Activated naive CD4-positive, alpha-beta T cell treated with anti-CD3 and anti-CD28 coated beads for 36 hours (primary cell): ENCODE results near the gene PROSER2. TPM values are rescaled to one million over a fixed set of nuclear protein-coding genes. Genes with fewer than 3 reads are reported as not detected.
"Not testable (repeated sequence)": the region's sequence is repeated elsewhere in the genome, so short reads cannot be mapped to it uniquely, and the experiment has no call there.

Source experiments
- CTCF ChIA-PET: fragments of 350-600 bp; sonication (Branson Sonifier 250); formaldehyde crosslinking; loops from one replicate; lab custom pipeline; 2021; ENCODE audit warnings: antibody characterized with exemption; lab: Charles Lee
- DNase-seq: peaks from one replicate; pipeline ENCODE4 v3.0.0-alpha.2; 2020
- H3K27ac Mint-ChIP-seq: one replicate; pipeline ENCODE4 v1.8.0; 2021; ENCODE audit warnings: mild to moderate bottlenecking, mixed read lengths
- H3K27me3 Mint-ChIP-seq: one replicate; pipeline ENCODE4 v1.8.0; 2021; ENCODE audit warnings: low read depth, mixed read lengths
- H3K36me3 Mint-ChIP-seq: one replicate; pipeline ENCODE4 v1.8.0; 2021; ENCODE audit warnings: low read depth, mixed read lengths
- H3K4me1 Mint-ChIP-seq: one replicate; pipeline ENCODE4 v1.8.0; 2021; ENCODE audit warnings: low read depth, mixed read lengths
- H3K4me3 Mint-ChIP-seq: one replicate; pipeline ENCODE4 v1.8.0; 2021; ENCODE audit warnings: mild to moderate bottlenecking, moderate library complexity, mixed read lengths
- H3K9me3 Mint-ChIP-seq: one replicate; pipeline ENCODE4 v1.8.0; 2021; ENCODE audit warnings: mixed read lengths
- intact Hi-C: fragments of 100-400 bp; cut with micrococcal nuclease; formaldehyde crosslinking; loops from one replicate; pipeline ENCODE4 v1.15.1; 2023
- total RNA-seq, 2 experiments: library from RNA; stranded (reverse); gene quantifications; one replicate each; pipeline ENCODE4 v1.2.3, GENCODE V29; 2021

Gene PROSER2
- total RNA-seq, 2 experiments from 2014 or later = 0.57 to 0.83 TPM

DNA sequence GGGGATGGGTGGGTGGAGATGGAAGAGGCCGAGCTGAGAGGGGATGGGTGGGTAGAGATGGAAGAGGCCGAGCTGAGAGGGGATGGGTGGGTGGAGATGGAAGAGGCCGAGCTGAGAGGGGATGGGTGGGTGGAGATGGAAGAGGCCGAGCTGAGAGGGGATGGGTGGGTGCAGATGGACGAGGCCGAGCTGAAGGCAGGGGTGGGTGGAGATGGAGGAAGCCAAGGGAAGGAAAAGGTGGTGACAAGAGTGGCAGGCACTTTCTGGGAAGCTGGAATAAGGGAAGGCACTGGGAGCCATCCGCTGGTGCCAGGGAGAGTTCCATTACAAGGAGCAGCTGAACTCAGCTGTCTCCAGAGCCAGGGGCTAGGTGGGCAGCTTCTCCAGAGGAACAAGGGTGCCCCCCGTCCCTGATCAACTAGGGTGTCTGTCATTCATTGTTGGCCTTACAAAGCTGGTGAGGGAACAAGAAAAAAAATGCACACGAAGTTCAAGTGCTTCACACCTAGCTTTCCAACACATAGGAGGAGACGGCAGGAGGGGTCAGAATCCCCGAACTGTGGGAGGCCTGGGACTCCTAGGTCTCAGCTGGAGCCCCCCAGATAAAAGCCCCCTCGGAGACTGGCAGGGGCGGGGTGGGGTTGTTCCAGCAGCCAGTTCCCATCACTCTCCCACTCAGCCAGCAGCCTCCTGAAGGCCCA is 62.4 kb downstream of the PROSER2 start:
- H3K4me3 Mint-ChIP-seq = no peak overlapping the region
- no peak for DNase-seq
- no peak overlapping the region for H3K27ac Mint-ChIP-seq

DNA sequence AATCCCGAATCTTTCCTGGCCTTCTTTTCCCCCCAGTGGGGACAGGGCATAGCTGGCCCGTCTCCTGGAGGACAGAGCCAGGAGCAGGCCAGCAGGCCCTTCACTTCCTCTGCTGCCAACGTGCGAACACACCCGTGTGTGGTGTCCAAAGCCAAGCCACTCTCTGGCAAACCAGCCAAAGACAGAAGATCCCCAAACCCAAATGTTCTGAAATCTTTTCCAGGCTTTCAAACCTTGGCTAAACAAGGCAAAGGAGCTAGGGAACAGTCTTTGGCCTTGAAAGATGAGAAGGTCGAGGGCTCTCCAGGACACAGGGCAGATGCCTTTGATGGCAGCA is 63.0 kb downstream of the PROSER2 start:
- Mint-ChIP-seq H3K4me1 (no peaks in the 10 kb centered on the region), H3K4me3 (no peak overlapping the region), H3K27me3 (no peaks in the 10 kb centered on the region), H3K27ac (no peak overlapping the region), H3K9me3 (no peaks in the 10 kb centered on the region), H3K36me3 (no peaks in the 10 kb centered on the region)
- no peak for DNase-seq
- intact Hi-C loops = no loop called here
- CTCF ChIA-PET = no interaction called here

More for the DNA sequence above, 62.4 kb downstream of the PROSER2 start:
- no peaks in the 10 kb centered on the region for H3K9me3 Mint-ChIP-seq
- intact Hi-C loops = no loop called here
- H3K27me3 Mint-ChIP-seq = no peaks in the 10 kb centered on the region
- CTCF ChIA-PET = interaction anchor here (0.6 kb wide), 1 partner anchor 196 kb away, joined by 3 read pairs; no protein-coding TSS in a partner anchor
- no peaks in the 10 kb centered on the region for H3K36me3 Mint-ChIP-seq
- H3K4me1 Mint-ChIP-seq = no peaks in the 10 kb centered on the region

DNA sequence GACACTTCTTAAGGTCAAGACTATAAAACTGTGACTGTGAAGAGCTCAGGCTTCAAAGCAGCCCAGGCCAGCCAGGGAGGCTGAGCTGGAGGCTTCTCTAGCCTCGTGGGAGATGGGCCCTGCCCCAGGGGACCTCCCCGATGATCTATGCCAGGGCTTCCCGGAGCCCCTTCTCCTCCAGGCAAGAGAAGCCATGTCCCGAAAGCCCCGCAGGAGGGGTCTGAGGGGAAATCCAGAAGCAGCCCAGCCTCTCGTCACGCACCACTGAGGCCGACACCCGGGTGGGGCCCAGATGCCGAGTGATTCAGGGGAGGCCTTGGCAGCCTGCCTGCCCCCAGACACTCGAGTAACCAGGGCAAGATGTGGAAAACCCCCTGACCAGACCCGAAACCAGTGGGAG is 63.7 kb downstream of the PROSER2 start:
- no peaks in the 10 kb centered on the region for H3K4me1 Mint-ChIP-seq
- no peak for DNase-seq
- no peaks in the 10 kb centered on the region for H3K9me3 Mint-ChIP-seq
- intact Hi-C loops = no loop called here
- CTCF ChIA-PET = no interaction called here
- H3K27me3 Mint-ChIP-seq = no peaks in the 10 kb centered on the region
- H3K36me3 Mint-ChIP-seq = no peaks in the 10 kb centered on the region
- no peak overlapping the region for H3K4me3 Mint-ChIP-seq
- H3K27ac Mint-ChIP-seq = no peak overlapping the region

DNA sequence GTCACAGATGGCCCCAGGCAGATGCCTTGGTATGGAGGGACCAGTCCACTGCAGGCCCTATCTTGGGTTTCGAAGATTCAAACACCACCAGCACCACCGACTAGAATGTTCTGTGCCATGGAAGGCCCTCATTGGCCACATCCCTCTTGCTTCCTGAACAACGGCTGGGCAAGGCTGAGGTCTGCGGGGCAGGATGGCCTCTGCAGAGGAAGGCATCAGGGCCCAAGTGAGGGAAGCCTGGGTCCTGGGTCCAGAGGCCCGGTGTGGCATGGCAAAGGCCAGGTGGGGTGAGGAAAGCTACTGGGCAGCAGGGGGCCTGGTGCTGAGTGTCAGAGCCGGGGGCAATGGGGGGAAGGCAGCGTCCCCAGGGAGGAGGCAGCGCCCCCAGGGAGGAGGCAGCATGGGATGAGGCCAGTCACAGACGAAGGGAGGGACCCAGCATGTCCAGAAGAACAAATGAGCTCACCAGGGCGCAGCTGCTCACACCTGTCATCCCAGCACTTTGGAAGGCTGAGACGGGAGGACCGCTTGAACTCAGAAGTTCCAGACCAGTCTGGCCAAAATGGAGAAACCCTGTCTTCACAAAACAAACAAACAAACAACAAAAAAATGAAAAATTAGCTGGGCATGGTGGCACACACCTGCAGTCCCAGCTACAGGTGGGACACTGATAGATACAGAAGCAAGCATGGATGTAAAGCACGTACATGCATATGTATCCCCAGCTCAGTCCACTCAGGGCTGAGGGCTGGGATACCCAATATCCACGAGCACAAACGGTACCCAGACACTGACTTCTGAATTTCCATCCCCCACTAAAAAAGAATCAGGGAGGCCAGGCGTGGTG is 64.4 kb downstream of the PROSER2 start:
- no peak overlapping the region for H3K4me3 Mint-ChIP-seq
- CTCF ChIA-PET = no interaction called here
- intact Hi-C loops = no loop called here
- no peaks in the 10 kb centered on the region for H3K36me3 Mint-ChIP-seq
- no peak overlapping the region for H3K27ac Mint-ChIP-seq
- H3K4me1 Mint-ChIP-seq = no peaks in the 10 kb centered on the region
- DNase-seq = no peak
- H3K9me3 Mint-ChIP-seq = no peaks in the 10 kb centered on the region
- no peaks in the 10 kb centered on the region for H3K27me3 Mint-ChIP-seq

DNA sequence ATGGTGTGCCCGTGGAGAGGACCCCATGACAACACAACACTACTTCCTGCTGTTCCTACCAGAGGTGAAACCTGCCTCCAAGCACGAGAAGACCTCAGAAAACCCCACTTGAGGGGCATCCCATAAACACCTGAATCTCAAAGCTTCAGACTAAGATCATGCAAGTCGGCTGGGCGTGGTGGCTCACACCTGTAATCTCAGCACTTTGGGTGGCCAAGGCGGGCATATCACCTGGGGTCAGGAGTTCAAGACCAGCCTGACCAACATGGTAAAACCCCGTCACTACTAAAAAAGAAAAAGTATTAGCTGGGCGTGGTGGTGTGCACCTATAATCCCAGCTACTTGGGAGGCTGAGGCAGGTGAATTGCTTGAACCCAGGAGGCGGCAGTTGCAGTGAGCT is 66.1 kb downstream of the PROSER2 start:
- H3K4me3 Mint-ChIP-seq, DNase-seq, H3K4me1 Mint-ChIP-seq, H3K36me3 Mint-ChIP-seq, H3K9me3 Mint-ChIP-seq, H3K27ac Mint-ChIP-seq, intact Hi-C loops, H3K27me3 Mint-ChIP-seq, CTCF ChIA-PET: not testable (repeated sequence)

DNA sequence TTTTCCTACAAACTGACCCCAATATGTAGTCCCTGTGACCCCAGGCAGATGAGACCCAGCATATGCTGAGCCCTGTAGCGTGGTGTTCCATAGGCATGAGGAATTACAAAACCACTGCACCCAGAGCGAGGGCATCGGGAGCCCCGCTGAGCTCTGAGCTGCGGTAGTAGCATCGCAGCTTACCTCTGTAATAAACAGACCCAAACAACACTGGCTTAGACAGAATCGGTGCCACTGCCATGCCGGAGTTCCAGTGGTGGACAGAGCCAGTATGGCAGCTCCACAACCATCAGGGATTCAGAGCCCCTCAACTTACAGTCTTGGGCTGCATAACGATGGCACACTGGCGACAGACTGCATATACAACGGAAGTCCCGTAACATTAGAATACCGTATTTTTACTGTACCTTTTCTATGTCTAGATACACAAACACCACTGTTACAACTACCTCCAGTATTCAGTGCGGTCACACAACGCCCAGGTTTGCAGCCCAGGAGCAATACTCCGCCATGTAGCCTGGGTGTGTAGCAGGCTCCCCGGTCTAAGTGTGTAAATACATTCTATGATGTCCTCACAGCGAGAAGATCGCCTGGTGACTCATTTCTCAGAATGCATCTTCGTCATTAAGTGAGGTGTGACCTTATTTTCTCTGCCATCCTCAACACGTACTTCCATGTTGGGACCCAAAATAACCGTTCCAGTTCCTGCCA is 68.8 kb downstream of the PROSER2 start:
- H3K9me3 Mint-ChIP-seq = no peaks in the 10 kb centered on the region
- CTCF ChIA-PET = interaction anchor here (0.7 kb wide), 1 partner anchor 110 kb away, joined by 3 read pairs; no protein-coding TSS in a partner anchor
- no peaks in the 10 kb centered on the region for H3K27me3 Mint-ChIP-seq
- no peaks in the 10 kb centered on the region for H3K36me3 Mint-ChIP-seq
- intact Hi-C loops = no loop called here
- no peak overlapping the region for H3K27ac Mint-ChIP-seq
- no peak overlapping the region for H3K4me3 Mint-ChIP-seq
- DNase-seq = no peak
- no peaks in the 10 kb centered on the region for H3K4me1 Mint-ChIP-seq

DNA sequence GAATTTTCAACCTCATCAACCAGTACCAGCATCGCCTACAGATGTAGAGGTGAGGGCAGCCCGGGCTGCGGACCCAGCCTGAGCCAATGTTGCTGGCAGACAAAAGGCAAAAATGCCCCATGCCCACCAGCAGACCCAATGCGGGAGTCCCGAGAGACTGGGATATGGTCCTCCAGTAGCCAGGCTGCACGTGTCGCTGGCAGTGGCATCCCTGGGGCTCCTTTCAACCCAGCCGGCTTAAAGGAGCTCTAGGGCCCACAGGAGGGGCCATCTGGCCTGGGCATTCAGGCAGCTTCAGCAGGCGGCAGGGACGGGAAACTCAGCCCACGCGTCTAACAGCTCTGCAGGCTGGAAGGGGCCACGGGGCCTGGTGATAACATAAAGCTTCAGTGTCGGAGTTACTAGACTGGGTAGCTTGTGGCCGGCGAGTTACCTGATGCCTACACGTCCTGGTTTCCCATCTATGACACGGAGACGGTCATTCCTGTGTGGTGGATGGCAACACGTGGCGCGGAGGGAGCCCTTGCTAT is 70.7 kb downstream of the PROSER2 start:
- DNase-seq = no peak
- Mint-ChIP-seq H3K36me3 (no peaks in the 10 kb centered on the region), H3K27ac (no peak overlapping the region), H3K27me3 (no peaks in the 10 kb centered on the region), H3K4me3 (no peak overlapping the region), H3K9me3 (no peaks in the 10 kb centered on the region), H3K4me1 (no peaks in the 10 kb centered on the region)
- CTCF ChIA-PET = no interaction called here
- intact Hi-C loops = no loop called here

DNA sequence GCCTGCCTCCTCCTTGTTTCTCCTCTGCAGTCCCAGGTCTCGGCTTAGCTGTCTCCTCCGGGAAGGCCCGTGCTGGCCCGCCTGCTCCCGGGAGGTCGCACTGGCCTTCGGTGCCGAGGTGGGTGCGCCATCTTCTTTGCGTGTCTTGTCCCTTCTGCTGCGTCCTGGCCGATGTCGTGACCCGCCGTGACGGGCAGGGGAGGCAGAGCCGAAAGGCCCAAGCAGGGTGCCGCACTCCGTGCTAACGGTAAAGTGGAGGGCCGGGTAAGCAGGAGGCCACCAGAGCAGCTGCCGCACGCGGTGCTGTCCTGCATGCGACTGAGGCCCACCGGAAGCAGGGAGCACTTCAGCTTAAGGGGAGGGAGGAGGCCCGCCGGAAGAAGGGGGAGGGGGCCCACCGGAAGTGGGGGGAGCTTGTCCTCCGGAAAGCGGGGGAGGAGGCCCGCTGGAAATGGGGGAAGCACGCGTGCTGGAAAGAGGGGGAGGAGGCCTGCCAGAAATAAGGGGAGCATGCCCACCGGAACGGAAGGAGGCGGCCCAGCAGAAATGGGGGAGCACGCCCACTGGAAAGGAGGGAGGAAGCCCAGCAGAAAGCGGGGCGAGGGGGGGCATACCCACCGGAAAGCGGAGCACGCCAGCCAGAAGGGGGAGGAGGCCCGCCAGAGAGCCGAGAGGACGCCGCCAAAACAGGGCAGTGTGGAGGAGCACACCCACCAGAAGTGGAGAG is 71.4 kb downstream of the PROSER2 start:
- Mint-ChIP-seq H3K4me3 (no peak overlapping the region), H3K36me3 (no peaks in the 10 kb centered on the region), H3K4me1 (no peaks in the 10 kb centered on the region), H3K27ac (no peak overlapping the region), H3K9me3 (no peaks in the 10 kb centered on the region), H3K27me3 (no peaks in the 10 kb centered on the region)
- no peak for DNase-seq
- intact Hi-C loops = no loop called here
- CTCF ChIA-PET = no interaction called here

DNA sequence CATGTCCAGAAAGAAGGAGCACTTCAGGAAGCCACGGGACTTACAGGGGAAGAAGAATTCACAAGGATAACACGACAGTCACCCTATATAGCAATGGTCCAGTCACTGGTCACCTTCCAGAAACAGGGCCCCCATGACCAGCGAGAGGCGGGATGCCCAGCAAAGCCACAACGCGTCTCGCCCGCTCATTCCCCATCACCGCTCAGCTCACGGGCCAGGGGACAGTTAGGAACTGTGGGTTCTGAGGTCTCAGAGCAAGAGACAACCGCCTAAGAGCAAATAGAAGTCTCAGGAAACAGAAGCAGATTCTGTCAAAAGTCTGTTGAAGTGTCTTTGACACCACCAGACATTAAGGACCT is 71.9 kb downstream of the PROSER2 start:
- no peak overlapping the region for H3K4me3 Mint-ChIP-seq
- H3K9me3 Mint-ChIP-seq = no peaks in the 10 kb centered on the region
- intact Hi-C loops = no loop called here
- no peaks in the 10 kb centered on the region for H3K27me3 Mint-ChIP-seq
- H3K4me1 Mint-ChIP-seq = no peaks in the 10 kb centered on the region
- H3K36me3 Mint-ChIP-seq = no peaks in the 10 kb centered on the region
- no peak for DNase-seq
- H3K27ac Mint-ChIP-seq = no peak overlapping the region
- CTCF ChIA-PET = no interaction called here

DNA sequence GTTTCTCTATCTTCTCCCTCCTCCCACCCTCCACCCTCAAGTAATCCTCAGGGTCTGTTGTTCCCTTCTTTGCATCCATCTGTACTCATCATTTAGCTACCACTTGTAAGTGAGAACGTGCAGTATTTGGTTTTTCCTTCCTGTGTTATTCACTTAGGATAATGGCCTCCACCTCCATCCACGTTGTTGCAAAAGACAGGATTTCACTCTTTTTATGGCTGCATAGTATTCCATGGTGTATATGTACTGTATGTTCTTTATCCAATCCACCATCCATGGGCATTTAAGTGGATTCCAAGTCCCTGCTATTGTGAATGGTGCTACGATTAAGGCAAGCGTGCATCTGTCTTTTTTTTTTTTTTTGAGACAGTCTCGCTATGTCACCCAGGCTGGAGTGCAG is 72.4 kb downstream of the PROSER2 start:
- Mint-ChIP-seq H3K4me3 (no peak overlapping the region), H3K27me3 (no peaks in the 10 kb centered on the region), H3K27ac (no peak overlapping the region), H3K36me3 (no peaks in the 10 kb centered on the region), H3K9me3 (no peaks in the 10 kb centered on the region), H3K4me1 (no peaks in the 10 kb centered on the region)
- intact Hi-C loops = no loop called here
- DNase-seq = no peak
- CTCF ChIA-PET = no interaction called here

DNA sequence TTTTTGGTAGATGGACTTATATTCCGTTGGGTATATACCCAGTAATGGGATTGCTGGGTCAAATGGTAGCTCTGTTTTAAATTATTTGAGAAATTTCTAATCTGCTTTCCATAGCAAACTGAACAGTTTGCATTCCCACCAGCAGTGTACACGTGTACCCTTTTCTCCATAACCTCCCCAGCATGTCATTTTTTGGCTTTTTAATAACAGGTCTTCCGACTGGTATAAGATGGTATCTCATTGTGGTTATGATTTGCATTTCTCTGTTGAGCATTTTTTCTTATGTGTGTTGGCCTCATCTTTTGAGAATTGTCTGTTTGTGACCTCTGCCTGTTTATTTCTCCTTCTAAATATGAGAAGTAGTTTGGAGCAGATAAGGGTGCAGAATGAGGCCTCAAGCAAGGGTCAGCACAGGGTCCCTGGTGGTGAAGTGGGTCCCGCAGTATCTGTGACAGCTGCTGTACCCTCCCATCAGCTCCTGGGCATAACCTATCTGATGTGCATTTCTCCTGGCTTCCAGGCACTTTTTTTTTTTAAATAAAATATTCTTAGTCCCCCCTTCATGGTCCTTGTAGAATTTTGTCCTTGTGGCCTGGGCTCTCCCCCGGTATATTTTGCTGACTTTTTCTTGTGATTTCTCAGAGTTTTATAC is 73.5 kb downstream of the PROSER2 start:
- no peak for DNase-seq
- CTCF ChIA-PET = no interaction called here
- Mint-ChIP-seq H3K27ac (no peak overlapping the region), H3K4me1 (no peaks in the 10 kb centered on the region), H3K4me3 (no peak overlapping the region), H3K36me3 (no peaks in the 10 kb centered on the region), H3K27me3 (no peaks in the 10 kb centered on the region), H3K9me3 (no peaks in the 10 kb centered on the region)
- intact Hi-C loops = no loop called here

DNA sequence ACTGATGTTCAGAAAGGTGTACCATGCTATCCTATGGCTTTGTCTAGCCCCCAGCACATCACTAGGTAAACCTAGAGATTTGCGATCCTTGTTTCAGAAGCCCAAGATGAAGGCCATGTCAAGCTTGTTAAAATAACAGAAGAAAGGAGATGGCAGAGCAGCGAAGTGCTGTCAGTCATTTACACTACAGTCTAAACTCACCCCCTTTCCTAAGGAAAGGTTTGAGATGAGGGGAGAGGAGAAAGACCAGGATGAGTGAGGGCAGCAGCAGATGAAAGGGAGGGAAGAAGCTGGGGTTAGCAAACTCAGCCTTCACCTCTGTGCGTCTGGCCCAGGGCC is 74.8 kb downstream of the PROSER2 start:
- Mint-ChIP-seq H3K4me1 (no peaks in the 10 kb centered on the region), H3K27me3 (no peaks in the 10 kb centered on the region), H3K27ac (no peak overlapping the region), H3K9me3 (no peaks in the 10 kb centered on the region), H3K36me3 (no peaks in the 10 kb centered on the region), H3K4me3 (no peak overlapping the region)
- intact Hi-C loops = no loop called here
- CTCF ChIA-PET = no interaction called here
- no peak for DNase-seq
